ENCODE measurements around the gene C10orf90. TPM values are rescaled to one million over a fixed set of nuclear protein-coding genes. Genes with fewer than 3 reads are reported as not detected.

The C10orf90 gene
- total RNA-seq, 1 experiment from 2014 or later: not detected

DNA sequence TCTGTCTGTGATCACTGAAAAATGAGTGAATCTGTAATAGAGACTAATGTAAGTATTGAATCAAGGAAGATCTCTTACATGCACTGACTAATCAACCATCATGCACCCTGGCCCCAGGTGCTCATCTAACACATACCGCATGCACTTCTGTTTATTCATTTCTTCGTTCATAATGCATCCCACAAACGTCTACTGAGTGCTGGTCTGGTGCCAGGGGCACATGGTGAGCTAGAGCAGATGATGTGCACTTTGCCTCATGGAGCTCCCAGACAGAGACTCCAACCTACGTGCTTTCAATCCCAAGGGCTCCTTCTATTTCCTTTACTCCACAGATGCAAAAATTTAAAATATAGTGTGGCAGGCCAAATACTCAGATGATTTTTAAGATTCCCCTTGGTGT, 10.7 kb downstream of the C10orf90 start:
- WGBS (ENCODE audit: extremely low coverage, insufficient read length, low lambda C conversion rate): no CpG with 5 or more reads among the region's 4 CpGs
- Histone ChIP-seq H3K79me2 (ENCODE audit: insufficient read depth, low read length) (no peaks in the 10 kb centered on the region), H3K4ac (ENCODE audit: low read depth, low read length) (no peak overlapping the region), H3K14ac (ENCODE audit: insufficient read depth, low read length) (no peak overlapping the region), H4K20me1 (ENCODE audit: control insufficient read depth, insufficient read depth, insufficient read length) (no peaks in the 10 kb centered on the region), H2BK15ac (ENCODE audit: low read depth, low read length) (no peak overlapping the region), H2BK20ac (ENCODE audit: low read depth, low read length, poor library complexity, severe bottlenecking) (no peak overlapping the region), H2BK120ac (ENCODE audit: low read depth, low read length, poor library complexity, severe bottlenecking) (no peak overlapping the region), H2BK12ac (ENCODE audit: insufficient read length, low read depth, low read length) (no peak overlapping the region), H3K18ac (ENCODE audit: insufficient read length, low read depth, low read length) (no peak overlapping the region), H3K27ac (ENCODE audit: insufficient read length, low read depth, low read length) (no peak overlapping the region), H3K27me3 (ENCODE audit: insufficient read depth, low read length) (no peaks in the 10 kb centered on the region), H3K23me2 (ENCODE audit: insufficient read length, low read depth, low read length, poor library complexity, severe bottlenecking) (no peaks in the 10 kb centered on the region), H4K91ac (ENCODE audit: insufficient read length, low read depth, low read length) (no peak overlapping the region), H3K23ac (ENCODE audit: insufficient read length, low read depth, low read length) (no peak overlapping the region), H3K9ac (ENCODE audit: extremely low read depth, insufficient read length, low read length) (no peak overlapping the region), H2AFZ (ENCODE audit: low read length) (no peak overlapping the region), H2BK5ac (ENCODE audit: insufficient read length, low read length) (no peak overlapping the region), H3K9me3 (ENCODE audit: control insufficient read depth, low read depth, low read length) (no peaks in the 10 kb centered on the region), H4K8ac (replicated peaks; ENCODE audit: insufficient read length, low read depth, low read length) (no peak overlapping the region), H3T11ph (ENCODE audit: low read length) (no peak overlapping the region), H3K4me1 (ENCODE audit: insufficient read depth, low read length) (no peaks in the 10 kb centered on the region), H3K4me2 (ENCODE audit: insufficient read depth, insufficient read length, low read length) (no peak overlapping the region), H2AK5ac (ENCODE audit: insufficient read length, low read length) (no peak overlapping the region), H3K56ac (ENCODE audit: insufficient read length, low read depth, low read length) (no peak overlapping the region), H3K79me1 (ENCODE audit: insufficient read depth, low read depth, low read length, poor library complexity, severe bottlenecking) (no peaks in the 10 kb centered on the region), H4K5ac (ENCODE audit: insufficient read length, low read depth, low read length) (no peak overlapping the region)
- Mint-ChIP-seq H3K4me1 (no peaks in the 10 kb centered on the region), H3K9me3 (no peaks in the 10 kb centered on the region), H3K27ac (no peak overlapping the region), H3K27me3 (ENCODE audit: low read depth) (peaks cover 4% of the 10 kb centered on the region; the same call in 1 of the 2 replicates), H3K36me3 (ENCODE audit: insufficient read depth in 1 of 3, low read depth in 3 of 3) (no peaks in the 10 kb centered on the region), H3K4me3 (no peak overlapping the region)
- DNase-seq: no peak
- TF ChIP-seq CTCF (conservative IDR thresholded peaks at IDR 0.05): no peak

Measured in H9 (cell line).